Measurements from ENCODE around the gene CEACAM1. TPM values are rescaled to one million over a fixed set of nuclear protein-coding genes. Genes with fewer than 3 reads are reported as not detected.

The CEACAM1 gene
- total and polyA plus RNA-seq, 9 of the 15 experiments (the other 6 are each of a cell fraction or from before 2014, with no cell fraction given): 0.04 to 0.16 (median 0.10) TPM; not detected in 1

DNA sequence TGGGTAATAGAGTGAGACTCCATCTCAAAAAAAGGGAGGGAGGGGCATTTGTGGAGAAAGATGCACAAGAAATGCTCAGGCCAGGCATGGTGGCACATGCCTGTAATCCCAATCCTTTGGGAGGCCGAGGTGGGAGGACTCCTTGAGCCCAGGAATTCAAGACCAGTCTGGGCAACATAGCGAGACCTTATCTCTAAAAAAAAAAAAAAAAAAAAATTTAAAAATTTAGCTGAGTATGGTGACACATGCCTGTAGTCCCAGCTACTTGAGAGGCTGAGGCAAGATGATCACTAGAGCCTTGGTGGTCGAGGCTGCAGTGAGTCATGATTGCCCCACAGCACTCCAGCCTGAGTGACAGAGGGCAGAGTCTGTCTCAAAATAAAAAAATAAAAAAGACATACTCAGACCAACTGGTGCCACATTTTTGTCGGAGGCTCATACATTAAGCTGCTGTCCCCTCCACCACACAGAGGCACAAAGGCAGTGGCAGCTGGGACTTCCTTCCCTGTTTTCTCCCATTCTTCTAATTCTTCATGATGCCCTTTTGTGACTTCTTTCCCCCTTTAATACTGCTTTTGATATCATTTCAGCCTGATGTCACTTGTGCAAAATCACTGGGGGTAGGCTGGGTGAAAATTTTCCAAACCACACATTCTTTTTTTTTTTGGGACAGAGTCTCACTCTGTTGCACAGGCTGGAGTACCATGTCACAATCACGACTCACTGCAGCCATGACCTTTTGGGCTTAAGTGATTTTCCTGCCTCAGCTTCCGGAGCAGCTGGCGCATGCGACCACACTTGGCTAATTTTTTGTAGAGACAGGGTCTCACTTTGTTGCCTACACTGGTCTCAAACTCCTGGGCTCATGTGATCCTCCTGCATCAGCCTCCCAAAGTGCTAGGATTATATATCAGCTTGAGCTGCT, 58.7 kb downstream of the CEACAM1 start:
- no peak for ATAC-seq
- FAIRE-seq: no peak
- Histone ChIP-seq H3K79me2 (ENCODE audit: control insufficient read depth, insufficient read depth, low read length) (no peaks in the 10 kb centered on the region), H3K4me1 (replicated peaks in 1 of 2; ENCODE audit: control insufficient read depth in 2 of 2, insufficient read depth in 2 of 2, low read length in 2 of 2) (no peaks in the 10 kb centered on the region; a peak in 1 of 5 replicates), H3K9me3 (replicated peaks; ENCODE audit: control insufficient read depth, insufficient read depth, low read depth, low read length) (no peaks in the 10 kb centered on the region), H3K27ac (ENCODE audit: extremely low read depth, low read depth, low read length) (no peak overlapping the region), H3K36me3 (ENCODE audit: control insufficient read depth, insufficient read depth, low read length) (no peaks in the 10 kb centered on the region), H2AFZ (ENCODE audit: low read depth, low read length) (no peak overlapping the region), H3K4me3 (no peak overlapping the region), H3K4me2 (ENCODE audit: insufficient read depth, low read length) (no peak overlapping the region), H3K27me3 (ENCODE audit: control insufficient read depth in 2 of 2, insufficient read depth in 2 of 2, low read length in 2 of 2) (peaks cover 35 to 38% of the 10 kb centered on the region in 2 experiments; a peak in 4 of 5 replicates), H3K9ac (ENCODE audit: insufficient read depth in 1 of 2, low read depth in 2 of 2, low read length in 2 of 2) (no peak overlapping the region), H3K9me1 (ENCODE audit: control insufficient read depth, insufficient read depth, low read length) (no peaks in the 10 kb centered on the region), H4K20me1 (replicated peaks; ENCODE audit: control insufficient read depth, insufficient read depth, low read length) (0 out of 2 replicates have a peak, but pooled peaks cover 4% of the 10 kb centered on the region)
- ChIA-PET CTCF (ENCODE audit: low intra/inter-chr PET ratio) (no interaction called here), POLR2A (interaction anchor here (0.6 to 0.7 kb wide), 2 partner anchors 66 to 254 kb away, joined by 3 read pairs; no protein-coding TSS in a partner anchor)
- intact Hi-C loops (cut with micrococcal nuclease): no loop called here
- no peak for DNase-seq (ENCODE audit: extremely low read depth in 1 of 4, low spot score in 3 of 4)
- in situ Hi-C loops (cut with MboI): no loop called here
- WGBS (ENCODE audit: insufficient coverage, low coverage, missing lambda C conversion rate): 2% methylated on average over 8 of the region's 8 CpGs
- BruUV-seq (replicated peaks): no TSS peak
- TF ChIP-seq NFYB (IDR thresholded peaks at IDR 0.05; ENCODE audit: extremely low read depth, insufficient read length) (no peak), IRF9 (tag; IDR thresholded peaks at IDR 0.05) (no peak), CREB1 (IDR thresholded peaks at IDR 0.05) (no peak), CREB1 (CRISPR knock-in tag; IDR thresholded peaks at IDR 0.05) (no peak), DIDO1 (tag; IDR thresholded peaks at IDR 0.05; ENCODE audit: low read depth) (no peak), MGA (IDR thresholded peaks at IDR 0.05) (no peak), HNRNPLL (IDR thresholded peaks at IDR 0.05; ENCODE audit: low read depth, low read length, poor library complexity, severe bottlenecking) (no peak), GABPB2 (CRISPR knock-in tag; conservative IDR thresholded peaks at IDR 0.05) (no peak), RBM39 (optimal IDR thresholded peaks at IDR 0.05; ENCODE audit: low read depth, low read length) (no peak)

All from K562 (cell line).